HT1080 (cell line): ENCODE data around the gene CDC14A. TPM values are rescaled to one million over a fixed set of nuclear protein-coding genes. Genes with fewer than 3 reads are reported as not detected.
A peak's percentile ranks its signal among the peaks of the same experiment; 100 is the strongest.

Experiments used
- DNase-seq: peaks from one replicate; pipeline ENCODE4 v3.0.0-alpha.2; 2015; ENCODE audit warnings: low read depth
- total RNA-seq: library from RNA; depleted of rRNA; stranded (reverse); fragments of >200 nt; shearing (Covaris generic); gene quantifications from 2 replicates; pipeline ENCODE4 v1.2.3, GENCODE V29; 2014

CDC14A gene
- total RNA-seq, 1 experiment from 2014 or later: 1.8 TPM

- DNase-seq: no peak
Measured at GRCh38 chr1:100482748-100483147, 130.4 kb downstream of the CDC14A start.

- no peak for DNase-seq
Measured at GRCh38 chr1:100483230-100483629, 130.9 kb downstream of the CDC14A start.

DNA sequence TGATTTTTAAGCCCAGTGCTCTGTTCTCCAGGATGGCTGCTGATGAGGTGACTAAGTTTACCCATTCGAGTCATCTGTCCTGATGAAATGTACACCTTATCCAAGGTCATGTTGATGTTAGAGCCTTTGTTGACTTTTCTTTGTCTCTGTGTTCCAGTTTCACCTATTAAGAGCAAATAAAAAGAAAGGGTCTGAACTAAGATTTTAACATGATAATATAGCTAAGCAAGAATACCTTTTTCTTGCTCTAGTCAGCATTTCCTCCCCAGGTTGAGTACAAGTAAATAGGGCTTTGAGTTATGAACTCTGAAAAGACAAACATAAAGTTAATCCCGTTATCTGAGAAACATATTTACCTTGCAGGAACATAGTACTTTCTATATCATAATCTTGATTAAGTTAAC lies 133.6 kb downstream of the CDC14A start:
- no peak for DNase-seq

DNA sequence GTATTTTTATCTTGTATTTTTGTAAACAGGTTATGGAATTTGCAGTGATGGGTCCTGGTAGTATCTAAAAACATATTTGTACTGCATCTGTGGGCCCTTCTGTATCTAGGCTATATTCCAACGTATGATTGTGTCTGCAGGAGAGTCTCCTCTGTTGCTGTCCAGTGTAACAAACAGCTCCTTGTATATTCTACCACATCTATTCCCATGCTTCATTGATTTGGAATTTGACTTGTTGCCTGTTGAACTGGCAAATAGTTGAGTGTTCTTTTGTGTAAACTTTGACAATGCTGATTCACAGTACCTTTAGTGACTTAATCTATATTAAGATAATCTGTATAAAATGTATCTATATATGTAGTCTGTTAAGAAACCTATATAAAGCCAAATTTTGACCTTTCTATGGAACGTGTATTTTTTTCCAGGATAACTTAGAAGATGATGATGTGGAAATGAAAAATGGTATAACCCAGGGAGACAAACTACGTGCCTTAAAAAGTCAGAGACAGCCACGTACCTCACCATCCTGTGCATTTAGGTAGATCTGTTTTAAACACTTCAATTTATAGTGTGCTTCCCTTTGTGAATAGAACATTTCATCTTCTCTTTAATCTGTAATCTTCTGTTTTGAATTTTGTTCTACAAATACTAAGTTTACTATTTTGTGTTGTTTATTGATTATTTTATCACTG lies 142.2 kb downstream of the CDC14A start:
- DNase-seq: peak; percentile 17

DNA sequence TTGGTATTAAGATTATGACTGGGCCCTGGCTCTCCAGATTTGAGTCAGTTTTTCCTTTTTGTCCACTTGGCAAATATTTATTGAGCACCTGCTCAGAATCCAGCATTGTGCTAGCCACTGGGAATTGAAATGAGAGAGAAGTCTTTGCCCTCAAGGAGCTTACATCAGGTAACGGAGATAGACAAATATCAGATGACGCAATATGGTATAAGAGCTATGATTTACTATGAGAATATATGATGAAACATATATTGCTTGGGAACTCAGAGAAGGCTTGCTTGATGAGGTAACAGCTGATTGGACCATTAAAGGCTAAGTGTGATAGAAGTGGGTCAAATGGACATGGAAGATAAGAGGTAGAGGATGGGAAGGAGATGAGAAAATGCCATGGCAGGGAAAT lies 144.6 kb downstream of the CDC14A start:
- no peak for DNase-seq

GRCh38 chr1:100497796-100498195 lies 145.5 kb downstream of the CDC14A start:
- DNase-seq: no peak

- DNase-seq: no peak
Measured at GRCh38 chr1:100499194-100499811, 147.0 kb downstream of the CDC14A start.

GRCh38 chr1:100502052-100502792 lies 149.9 kb downstream of the CDC14A start:
- DNase-seq: peak; percentile 4

- no peak for DNase-seq
Measured at GRCh38 chr1:100506217-100506616, 153.9 kb downstream of the CDC14A start.

DNA sequence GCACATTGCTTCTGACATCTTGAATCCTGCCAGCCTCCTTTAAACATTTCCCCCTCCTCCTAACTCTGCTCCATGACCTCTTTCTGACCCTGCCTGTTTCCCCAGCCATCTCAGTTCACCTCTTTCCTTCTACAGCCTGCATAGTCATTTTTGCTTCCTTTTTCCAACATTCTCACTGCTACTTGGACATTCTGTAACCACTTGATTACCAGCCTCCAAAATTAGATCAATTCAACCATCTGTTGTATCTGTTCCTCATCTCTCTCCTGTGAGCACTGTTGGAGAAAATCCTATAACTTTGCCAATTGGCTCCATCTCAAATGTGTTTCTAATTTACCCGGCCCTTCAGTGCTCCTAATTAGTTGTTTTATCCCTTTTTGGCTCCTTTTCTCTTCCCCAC lies 158.1 kb downstream of the CDC14A start:
- DNase-seq: no peak

DNA sequence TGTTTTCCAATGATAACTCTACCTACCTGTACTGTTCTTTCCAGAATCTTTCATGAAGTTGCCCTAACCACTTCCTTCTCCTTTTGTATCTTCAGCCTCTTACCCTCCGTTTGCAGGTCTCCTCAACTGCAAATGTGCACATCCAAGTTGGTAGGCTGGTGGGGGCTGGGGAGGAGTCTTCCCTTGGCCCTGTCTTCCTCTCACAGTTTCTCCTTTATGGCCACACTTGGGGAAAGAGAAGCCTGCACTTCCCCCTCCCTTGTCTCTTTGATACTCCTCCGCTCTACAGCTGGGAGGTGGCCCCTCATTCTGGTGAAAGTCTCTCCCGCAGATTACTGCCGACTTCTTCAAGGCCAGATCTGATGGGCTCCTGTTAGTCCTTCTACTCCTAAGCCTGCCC lies 158.8 kb downstream of the CDC14A start:
- DNase-seq: no peak

DNA sequence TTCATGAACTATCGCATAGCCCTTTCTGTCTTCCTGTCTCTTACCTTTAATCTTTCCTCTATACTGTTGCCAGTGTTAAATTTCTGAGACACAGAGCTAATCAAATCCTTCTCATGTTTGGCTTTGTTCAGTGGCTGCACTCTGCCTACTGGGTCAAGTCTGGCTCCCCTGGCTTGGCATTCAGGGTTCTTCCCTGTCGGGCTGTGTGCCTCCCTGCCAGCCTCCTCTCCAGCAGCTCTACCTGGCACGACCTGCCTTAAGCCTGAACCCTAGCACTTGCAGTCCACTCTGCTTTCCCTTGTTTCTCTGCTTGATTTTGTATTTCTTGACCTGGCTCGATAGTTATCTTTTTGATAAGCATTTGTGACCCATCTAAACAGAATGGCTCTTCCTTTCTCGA lies 159.5 kb downstream of the CDC14A start:
- no peak for DNase-seq

DNA sequence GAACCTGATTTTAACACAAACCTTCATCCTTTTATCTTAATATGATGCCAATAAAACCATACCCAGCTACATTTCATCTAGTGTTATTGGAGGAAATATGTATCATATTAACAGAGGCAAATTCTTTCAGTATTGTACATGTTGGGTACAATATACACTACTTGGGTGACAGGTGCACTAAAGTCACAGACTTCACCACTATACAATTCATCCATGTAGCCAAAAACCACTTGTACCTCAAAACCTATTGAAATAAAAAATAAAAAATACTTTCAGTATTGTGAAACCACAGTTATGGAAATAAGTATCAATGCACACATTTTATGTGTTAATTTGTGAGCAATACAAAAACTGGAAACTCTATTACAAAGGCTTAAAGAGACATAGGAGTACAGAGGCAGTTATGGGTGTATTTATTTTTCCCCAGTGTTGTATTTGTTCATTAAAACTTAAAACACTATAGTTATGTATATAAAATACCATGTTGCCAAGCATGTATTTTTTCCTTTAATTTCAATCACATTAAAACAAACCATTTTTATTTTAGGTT lies 160.6 kb downstream of the CDC14A start:
- DNase-seq: no peak

GRCh38 chr1:100516857-100517256 lies 164.6 kb downstream of the CDC14A start:
- no peak for DNase-seq

GRCh38 chr1:100517515-100517914 lies 165.2 kb downstream of the CDC14A start:
- DNase-seq: no peak

GRCh38 chr1:100518023-100518422 lies 165.7 kb downstream of the CDC14A start:
- DNase-seq: no peak

GRCh38 chr1:100523038-100523652 lies 170.8 kb downstream of the CDC14A start:
- peak; percentile 18 for DNase-seq

DNA sequence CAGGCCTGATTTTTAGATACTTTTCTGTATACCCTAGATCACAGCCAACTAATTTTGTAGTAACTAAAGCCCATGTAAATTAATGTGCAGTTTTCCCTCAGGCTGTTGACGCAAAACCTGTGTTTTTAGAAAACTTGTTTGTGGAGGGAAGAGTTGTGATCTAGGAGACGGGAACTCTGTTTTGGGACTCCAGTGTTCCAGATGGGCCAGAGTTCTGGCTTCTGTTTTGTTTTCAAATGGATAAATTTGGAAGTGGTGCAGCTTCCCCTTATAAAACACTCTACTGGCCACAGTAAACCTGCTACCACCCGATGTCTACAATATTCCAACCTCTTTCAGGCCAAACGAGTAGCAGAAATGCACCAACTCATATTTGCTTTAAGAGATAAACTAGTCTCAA lies 172.0 kb downstream of the CDC14A start:
- DNase-seq: no peak

GRCh38 chr1:100526894-100527293 lies 174.6 kb downstream of the CDC14A start:
- DNase-seq: no peak

GRCh38 chr1:100528871-100529270 lies 176.6 kb downstream of the CDC14A start:
- DNase-seq: no peak

- DNase-seq: no peak
Measured at GRCh38 chr1:100530141-100530540, 177.8 kb downstream of the CDC14A start.
